Medulla oblongata (tissue), 1 donor: ENCODE results near the gene CSTPP1.
"Not testable (repeated sequence)": the region's sequence is repeated elsewhere in the genome, so short reads cannot be mapped to it uniquely, and the experiment has no call there.

ENCODE experiments used
- DNase-seq: peaks from one replicate; pipeline ENCODE4 v3.0.0-alpha.2; 2015; ENCODE audit errors: extremely low spot score

The CSTPP1 gene

GRCh38 chr11:47098223-47098622, 161.7 kb downstream of the CSTPP1 start:
- not testable (repeated sequence) for DNase-seq

GRCh38 chr11:47099214-47099917, 162.8 kb downstream of the CSTPP1 start:
- peak; percentile 53 for DNase-seq

- no peak for DNase-seq
Observed at GRCh38 chr11:47099918-47100315, 163.4 kb downstream of the CSTPP1 start.

- no peak for DNase-seq
Observed at GRCh38 chr11:47101406-47101805, 164.8 kb downstream of the CSTPP1 start.

GRCh38 chr11:47104261-47104950, 167.8 kb downstream of the CSTPP1 start:
- DNase-seq = peak; percentile 50

- no peak for DNase-seq
Observed at GRCh38 chr11:47105541-47105940, 169.0 kb downstream of the CSTPP1 start.

GRCh38 chr11:47105974-47106373, 169.4 kb downstream of the CSTPP1 start:
- no peak for DNase-seq

- DNase-seq = peak; percentile 94
Observed at GRCh38 chr11:47106798-47107411, 170.3 kb downstream of the CSTPP1 start.

- DNase-seq = no peak
Observed at GRCh38 chr11:47107744-47108143, 171.2 kb downstream of the CSTPP1 start.

GRCh38 chr11:47108214-47108613, 171.7 kb downstream of the CSTPP1 start:
- DNase-seq = no peak

- DNase-seq = peak; percentile 74
Observed at GRCh38 chr11:47109051-47109726, 172.6 kb downstream of the CSTPP1 start.

GRCh38 chr11:47109727-47110246, 173.2 kb downstream of the CSTPP1 start:
- peak; percentile 36 for DNase-seq

GRCh38 chr11:47111318-47111804, 174.8 kb downstream of the CSTPP1 start:
- no peak for DNase-seq

GRCh38 chr11:47112941-47113340, 176.4 kb downstream of the CSTPP1 start:
- DNase-seq = not testable (repeated sequence)

GRCh38 chr11:47118958-47119688, 182.6 kb downstream of the CSTPP1 start:
- not testable (repeated sequence) for DNase-seq

- DNase-seq = no peak
Observed at GRCh38 chr11:47121056-47121455, 184.5 kb downstream of the CSTPP1 start.

GRCh38 chr11:47121731-47122130, 185.2 kb downstream of the CSTPP1 start:
- no peak for DNase-seq

GRCh38 chr11:47123094-47123493, 186.5 kb downstream of the CSTPP1 start:
- no peak for DNase-seq

- DNase-seq = no peak
Observed at GRCh38 chr11:47124675-47125074, 188.1 kb downstream of the CSTPP1 start.

- no peak for DNase-seq
Observed at GRCh38 chr11:47125083-47125482, 188.5 kb downstream of the CSTPP1 start.

GRCh38 chr11:47127213-47127612, 190.7 kb downstream of the CSTPP1 start:
- no peak for DNase-seq
